OCI-LY7 (cell line): ENCODE data around the gene CLCN6. TPM values are rescaled to one million over a fixed set of nuclear protein-coding genes. Genes with fewer than 3 reads are reported as not detected.

Experiments used
- BruUV-seq: library from RNA; stranded (reverse); fragments of 400-500 nt; replicated peaks from 2 replicates; lab custom pipeline; 2021; lab: Mats Ljungman, UMichigan
- CTCF ChIA-PET: fragments of 300-600 bp; sonication (Branson Sonifier 250); formaldehyde crosslinking; loops from one replicate; lab custom pipeline; 2022; ENCODE audit warnings: antibody characterized with exemption; ENCODE audit not compliant: unreplicated experiment; lab: Charles Lee
- POLR2A ChIA-PET: fragments of 300-600 bp; sonication (Branson Sonifier 250); formaldehyde crosslinking; loops from one replicate; lab custom pipeline; 2022; ENCODE audit warnings: antibody characterized with exemption; lab: Charles Lee
- DNase-seq: peaks from one replicate; pipeline ENCODE4 v3.0.0-alpha.2; 2015; ENCODE audit warnings: low spot score
- H2AFZ ChIP-seq: fragments of 200-600 bp; sonication (generic), shearing (Covaris generic); 2 replicates; pipeline ENCODE4 v1.6.1; 2014; ENCODE audit warnings: mild to moderate bottlenecking, antibody characterized with exemption, low read length, moderate library complexity
- H3K27ac ChIP-seq: fragments of 200-600 bp; sonication (generic); 2 replicates; pipeline ENCODE4 v1.5.1; 2014; ENCODE audit warnings: mixed run types, low read depth, mild to moderate bottlenecking, moderate library complexity, low read length, inconsistent platforms; ENCODE audit not compliant: poor library complexity, severe bottlenecking
- H3K36me3 ChIP-seq: fragments of 200-600 bp; sonication (generic); 2 replicates; pipeline ENCODE4 v1.6.1; 2014; ENCODE audit warnings: mild to moderate bottlenecking, antibody characterized with exemption, low read length, moderate library complexity, mixed read lengths; ENCODE audit not compliant: insufficient read depth
- H3K4me1 ChIP-seq: fragments of 200-600 bp; sonication (generic); 2 replicates; pipeline ENCODE4 v1.5.1; 2014; ENCODE audit warnings: mild to moderate bottlenecking, low read length; ENCODE audit not compliant: insufficient read depth, poor library complexity, severe bottlenecking
- H3K4me2 ChIP-seq: fragments of 200-600 bp; sonication (generic); 2 replicates; pipeline ENCODE4 v1.6.1; 2014; ENCODE audit warnings: mild to moderate bottlenecking, low read length
- H3K4me3 ChIP-seq: fragments of 200-600 bp; sonication (generic); 2 replicates; pipeline ENCODE4 v1.5.1; 2014; ENCODE audit warnings: mild to moderate bottlenecking, low read depth, low read length; ENCODE audit not compliant: poor library complexity, severe bottlenecking
- H3K79me2 ChIP-seq: fragments of 200-600 bp; sonication (generic); 2 replicates; pipeline ENCODE4 v1.6.1; 2016; ENCODE audit warnings: low read depth, mild to moderate bottlenecking, low read length, moderate library complexity, mixed read lengths; ENCODE audit not compliant: insufficient read depth
- H3K9me2 ChIP-seq: fragments of 200-600 bp; sonication (generic); 2 replicates; pipeline ENCODE4 v1.6.1; 2016; ENCODE audit warnings: mild to moderate bottlenecking, low read length, mixed read lengths; ENCODE audit not compliant: insufficient read depth
- H3K9me3 ChIP-seq: fragments of 200-600 bp; sonication (generic); 2 replicates; pipeline ENCODE4 v1.6.1; 2014; ENCODE audit warnings: mild to moderate bottlenecking, mixed run types, low read length, mixed read lengths
- H4K20me1 ChIP-seq: fragments of 200-600 bp; sonication (generic); 2 replicates; pipeline ENCODE4 v1.6.1; 2014; ENCODE audit warnings: mild to moderate bottlenecking, antibody characterized with exemption, low read length, moderate library complexity, mixed read lengths; ENCODE audit not compliant: insufficient read depth
- EZH2phosphoT487 ChIP-seq: fragments of 200-600 bp; sonication (generic); IDR thresholded peaks from 2 replicates; pipeline ENCODE4 v1.6.1; 2018; ENCODE audit warnings: low read depth, borderline replicate concordance, mild to moderate bottlenecking, mixed run types, antibody characterized with exemption, low read length, moderate library complexity, mixed read lengths
- intact Hi-C: fragments of 100-400 bp; cut with micrococcal nuclease; formaldehyde crosslinking; loops from one replicate; pipeline ENCODE4 v1.10.0; 2022; ENCODE audit not compliant: unreplicated experiment
- total RNA-seq, 2 experiments: library from RNA; depleted of rRNA in 1 of 2; stranded (reverse); fragments of >200 nt in 1 of 2; shearing (Covaris generic) in 1 of 2; gene quantifications; 2 replicates each; pipeline ENCODE4 v1.2.3, GENCODE V29; 2014 to 2022
- TF ChIP-seq, protein P1 (sequence below): fragments of 200-600 bp; sonication (generic); conservative IDR thresholded peaks from 2 replicates; pipeline ENCODE4 v1.5.1; 2014; ENCODE audit warnings: mild to moderate bottlenecking, antibody characterized with exemption, low read length, moderate library complexity, mixed read lengths

CLCN6 gene
- total RNA-seq, 2 experiments from 2014 or later: 19.7 to 65.8 TPM

DNA sequence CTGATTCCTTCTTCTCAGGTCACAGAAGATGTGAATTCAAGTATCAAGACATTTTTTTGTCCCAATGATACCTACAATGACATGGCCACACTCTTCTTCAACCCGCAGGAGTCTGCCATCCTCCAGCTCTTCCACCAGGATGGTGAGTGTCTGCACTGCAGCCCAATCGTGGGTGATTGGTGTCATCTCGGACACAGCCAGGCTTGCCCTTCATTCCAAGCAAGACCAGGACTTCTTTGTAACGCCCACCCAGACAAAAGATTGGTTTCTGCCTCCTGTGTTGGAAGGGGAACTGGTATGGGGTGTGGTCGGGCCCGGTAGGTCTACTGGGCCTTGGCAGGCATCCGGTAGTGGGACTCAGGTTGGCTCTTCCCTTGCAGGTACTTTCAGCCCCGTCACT is 27.5 kb downstream of the CLCN6 start:
- Histone ChIP-seq H3K4me1 (no peaks in the 10 kb centered on the region), H4K20me1 (no peaks in the 10 kb centered on the region), H3K4me2 (no peak overlapping the region), H2AFZ (no peak overlapping the region), H3K36me3 (peaks cover 95% of the 10 kb centered on the region), H3K79me2 (no peaks in the 10 kb centered on the region), H3K4me3 (no peak overlapping the region), H3K27ac (no peak overlapping the region), H3K9me3 (no peaks in the 10 kb centered on the region), H3K9me2 (no peaks in the 10 kb centered on the region)
- ChIA-PET CTCF (no interaction called here), POLR2A (no interaction called here)
- TF ChIP-seq, protein P1, sequence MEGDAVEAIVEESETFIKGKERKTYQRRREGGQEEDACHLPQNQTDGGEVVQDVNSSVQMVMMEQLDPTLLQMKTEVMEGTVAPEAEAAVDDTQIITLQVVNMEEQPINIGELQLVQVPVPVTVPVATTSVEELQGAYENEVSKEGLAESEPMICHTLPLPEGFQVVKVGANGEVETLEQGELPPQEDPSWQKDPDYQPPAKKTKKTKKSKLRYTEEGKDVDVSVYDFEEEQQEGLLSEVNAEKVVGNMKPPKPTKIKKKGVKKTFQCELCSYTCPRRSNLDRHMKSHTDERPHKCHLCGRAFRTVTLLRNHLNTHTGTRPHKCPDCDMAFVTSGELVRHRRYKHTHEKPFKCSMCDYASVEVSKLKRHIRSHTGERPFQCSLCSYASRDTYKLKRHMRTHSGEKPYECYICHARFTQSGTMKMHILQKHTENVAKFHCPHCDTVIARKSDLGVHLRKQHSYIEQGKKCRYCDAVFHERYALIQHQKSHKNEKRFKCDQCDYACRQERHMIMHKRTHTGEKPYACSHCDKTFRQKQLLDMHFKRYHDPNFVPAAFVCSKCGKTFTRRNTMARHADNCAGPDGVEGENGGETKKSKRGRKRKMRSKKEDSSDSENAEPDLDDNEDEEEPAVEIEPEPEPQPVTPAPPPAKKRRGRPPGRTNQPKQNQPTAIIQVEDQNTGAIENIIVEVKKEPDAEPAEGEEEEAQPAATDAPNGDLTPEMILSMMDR: no peak
- no peak for TF ChIP-seq EZH2phosphoT487
- no TSS peak for BruUV-seq
- intact Hi-C loops: no loop called here
- DNase-seq: no peak

DNA sequence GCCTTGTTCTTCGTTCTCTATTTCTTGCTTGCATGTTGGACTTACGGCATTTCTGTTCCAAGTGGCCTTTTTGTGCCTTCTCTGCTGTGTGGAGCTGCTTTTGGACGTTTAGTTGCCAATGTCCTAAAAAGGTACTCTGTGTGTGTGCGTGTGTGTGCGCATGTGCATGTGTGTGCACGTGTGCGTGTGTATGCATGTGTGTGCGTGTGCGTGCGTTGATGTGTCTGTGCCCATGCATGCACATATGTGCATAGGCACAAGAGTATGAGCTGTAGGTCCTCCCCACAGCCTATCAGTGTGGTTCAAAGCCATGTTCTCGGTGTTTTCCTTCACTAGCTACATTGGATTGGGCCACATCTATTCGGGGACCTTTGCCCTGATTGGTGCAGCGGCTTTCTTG is 27.9 kb downstream of the CLCN6 start:
- Histone ChIP-seq H3K36me3 (peaks cover 95% of the 10 kb centered on the region), H4K20me1 (no peaks in the 10 kb centered on the region), H2AFZ (no peak overlapping the region), H3K4me3 (no peak overlapping the region), H3K9me2 (no peaks in the 10 kb centered on the region), H3K27ac (no peak overlapping the region), H3K4me1 (no peaks in the 10 kb centered on the region), H3K79me2 (no peaks in the 10 kb centered on the region), H3K4me2 (no peak overlapping the region), H3K9me3 (no peaks in the 10 kb centered on the region)
- intact Hi-C loops: no loop called here
- CTCF ChIA-PET: no interaction called here
- POLR2A ChIA-PET: no interaction called here
- DNase-seq: no peak
- TF ChIP-seq EZH2phosphoT487: no peak
- TF ChIP-seq, protein P1: no peak
- BruUV-seq: no TSS peak

DNA sequence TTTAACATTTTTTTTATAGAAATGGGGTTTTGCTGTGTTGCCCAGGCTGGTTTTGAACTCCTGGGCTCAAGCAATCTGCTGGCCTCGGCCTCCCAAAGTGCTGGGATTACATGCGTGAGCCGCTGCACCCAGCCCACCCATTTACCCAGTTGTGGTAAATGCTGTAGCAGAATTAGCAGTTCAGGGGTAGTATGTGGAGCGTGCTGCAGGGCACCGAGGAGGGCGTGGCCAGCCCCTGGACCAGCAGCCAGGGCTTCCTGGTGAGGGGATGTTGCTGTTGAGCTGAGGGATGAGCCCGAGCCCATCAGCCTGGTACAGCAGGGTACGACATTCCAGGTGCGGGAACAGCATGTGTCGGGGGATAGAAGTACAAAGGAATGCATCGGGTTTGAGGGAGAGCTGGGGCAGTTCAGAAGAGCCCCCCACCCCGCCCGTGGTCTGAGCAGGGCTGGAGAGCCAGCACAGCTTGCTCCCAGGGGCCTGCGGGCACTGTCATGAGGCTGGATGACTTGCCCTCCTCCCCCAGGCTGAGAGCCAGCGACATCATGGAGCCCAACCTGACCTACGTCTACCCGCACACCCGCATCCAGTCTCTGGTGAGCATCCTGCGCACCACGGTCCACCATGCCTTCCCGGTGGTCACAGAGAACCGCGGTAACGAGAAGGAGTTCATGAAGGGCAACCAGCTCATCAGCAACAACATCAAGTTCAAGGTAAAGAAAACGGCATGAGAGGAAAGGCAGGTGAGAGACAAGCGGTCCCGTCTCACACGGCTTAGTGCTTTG is 29.6 kb downstream of the CLCN6 start:
- Histone ChIP-seq H3K79me2 (no peaks in the 10 kb centered on the region), H3K27ac (no peak overlapping the region), H3K4me1 (peaks cover under 1% of the 10 kb centered on the region), H3K9me3 (no peaks in the 10 kb centered on the region), H2AFZ (no peak overlapping the region), H4K20me1 (no peaks in the 10 kb centered on the region), H3K36me3 (peaks cover 96% of the 10 kb centered on the region), H3K4me3 (no peak overlapping the region), H3K4me2 (no peak overlapping the region), H3K9me2 (no peaks in the 10 kb centered on the region)
- TF ChIP-seq, protein P1: no peak
- no peak for TF ChIP-seq EZH2phosphoT487
- intact Hi-C loops: no loop called here
- ChIA-PET CTCF (no interaction called here), POLR2A (interaction anchor here (0.6 kb wide), 1 partner anchor 52 kb away, joined by 4 read pairs; no protein-coding TSS in a partner anchor)
- DNase-seq: no peak
- no TSS peak for BruUV-seq
